PC-9 (cell line): ENCODE measurements around the gene ZBBX.

Experiments used
- EZH2 ChIP-seq: fragments of 200-600 bp; sonication (generic); IDR thresholded peaks from 2 replicates; pipeline ENCODE4 v1.8.0; 2017; ENCODE audit warnings: antibody characterized with exemption, low read depth
- TF ChIP-seq, protein P1 (sequence below): fragments of 200-600 bp; sonication (generic); conservative IDR thresholded peaks from 2 replicates; pipeline ENCODE4 v1.6.1; 2017; ENCODE audit warnings: mixed run types, antibody characterized with exemption, mild to moderate bottlenecking, moderate library complexity

DNA sequence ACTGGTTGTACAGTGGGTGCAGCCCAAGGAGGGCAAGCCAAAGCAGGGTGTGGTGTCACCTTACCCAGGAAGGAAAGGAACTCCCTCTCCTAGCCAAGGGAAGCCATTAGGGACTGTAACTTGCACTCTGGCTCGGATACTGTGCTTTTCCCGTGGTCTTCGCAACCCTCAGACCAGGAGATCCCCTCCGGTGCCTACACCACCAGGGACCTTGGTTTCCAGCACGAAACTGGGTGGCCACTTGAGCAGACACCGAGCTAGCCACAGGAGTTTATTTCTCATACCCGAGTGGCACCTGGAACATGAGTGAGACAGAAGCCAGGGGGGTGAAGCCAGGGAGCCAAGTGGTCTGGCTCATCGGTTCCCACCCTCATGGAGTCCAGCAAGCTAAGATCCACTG is 90.7 kb downstream of the ZBBX start:
- TF ChIP-seq, protein P1, sequence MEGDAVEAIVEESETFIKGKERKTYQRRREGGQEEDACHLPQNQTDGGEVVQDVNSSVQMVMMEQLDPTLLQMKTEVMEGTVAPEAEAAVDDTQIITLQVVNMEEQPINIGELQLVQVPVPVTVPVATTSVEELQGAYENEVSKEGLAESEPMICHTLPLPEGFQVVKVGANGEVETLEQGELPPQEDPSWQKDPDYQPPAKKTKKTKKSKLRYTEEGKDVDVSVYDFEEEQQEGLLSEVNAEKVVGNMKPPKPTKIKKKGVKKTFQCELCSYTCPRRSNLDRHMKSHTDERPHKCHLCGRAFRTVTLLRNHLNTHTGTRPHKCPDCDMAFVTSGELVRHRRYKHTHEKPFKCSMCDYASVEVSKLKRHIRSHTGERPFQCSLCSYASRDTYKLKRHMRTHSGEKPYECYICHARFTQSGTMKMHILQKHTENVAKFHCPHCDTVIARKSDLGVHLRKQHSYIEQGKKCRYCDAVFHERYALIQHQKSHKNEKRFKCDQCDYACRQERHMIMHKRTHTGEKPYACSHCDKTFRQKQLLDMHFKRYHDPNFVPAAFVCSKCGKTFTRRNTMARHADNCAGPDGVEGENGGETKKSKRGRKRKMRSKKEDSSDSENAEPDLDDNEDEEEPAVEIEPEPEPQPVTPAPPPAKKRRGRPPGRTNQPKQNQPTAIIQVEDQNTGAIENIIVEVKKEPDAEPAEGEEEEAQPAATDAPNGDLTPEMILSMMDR: no peak
- TF ChIP-seq EZH2: no peak
